Fibroblast of mammary gland (primary cell): Measurements from ENCODE around the gene PDE9A.

Source experiments
- DNase-seq: peaks from one replicate; pipeline ENCODE4 v3.0.0-alpha.2; 2010; ENCODE audit warnings: low read depth
- H3K4me3 ChIP-seq: 2 replicates; pipeline ENCODE4 v1.5.1; 2011; ENCODE audit warnings: low read depth, mild to moderate bottlenecking, low read length, moderate library complexity; ENCODE audit not compliant: control insufficient read depth
- CTCF ChIP-seq: conservative IDR thresholded peaks from 2 replicates; pipeline ENCODE4 v1.5.1; 2011; ENCODE audit warnings: low read depth, low read length, inconsistent platforms; ENCODE audit not compliant: control insufficient read depth, insufficient read depth

The PDE9A gene

GRCh38 chr21:42775891-42776290, 122.5 kb downstream of the PDE9A start:
- DNase-seq: no peak
- no peak for TF ChIP-seq CTCF
- H3K4me3 ChIP-seq: no peak overlapping the region

- no peak for DNase-seq
- TF ChIP-seq CTCF: no peak
- H3K4me3 ChIP-seq: no peak overlapping the region
Observed at GRCh38 chr21:42777064-42777756, 123.8 kb downstream of the PDE9A start.

- no peak for TF ChIP-seq CTCF
- no peak for DNase-seq
- H3K4me3 ChIP-seq: no peak overlapping the region
Observed at GRCh38 chr21:42777757-42778344, 124.4 kb downstream of the PDE9A start.

GRCh38 chr21:42779431-42779861, 126.0 kb downstream of the PDE9A start:
- DNase-seq: no peak
- no peak for TF ChIP-seq CTCF
- no peak overlapping the region for H3K4me3 ChIP-seq

GRCh38 chr21:42780617-42781016, 127.2 kb downstream of the PDE9A start:
- no peak for DNase-seq
- no peak overlapping the region for H3K4me3 ChIP-seq
- no peak for TF ChIP-seq CTCF

GRCh38 chr21:42781150-42781970, 127.9 kb downstream of the PDE9A start:
- no peak for DNase-seq
- H3K4me3 ChIP-seq: no peak overlapping the region
- no peak for TF ChIP-seq CTCF
